ENCODE measurements around the gene IFIT1.
"Not testable (repeated sequence)": the region's sequence is repeated elsewhere in the genome, so short reads cannot be mapped to it uniquely, and the experiment has no call there.

Gene IFIT1

GRCh38 chr10:89347701-89348457 lies 44.5 kb upstream of the IFIT1 start:
- DNase-seq (ENCODE audit: extremely low read depth, low read depth), result no peak
- no peak for TF ChIP-seq CTCF (IDR thresholded peaks at IDR 0.05; ENCODE audit: low read depth, low read length)

- DNase-seq (ENCODE audit: extremely low read depth, low read depth), result no peak
- TF ChIP-seq CTCF (IDR thresholded peaks at IDR 0.05; ENCODE audit: low read depth, low read length), result no peak
Observed at GRCh38 chr10:89348481-89348880, 43.9 kb upstream of the IFIT1 start.

- no peak for DNase-seq (ENCODE audit: extremely low read depth, low read depth)
- no peak for TF ChIP-seq CTCF (IDR thresholded peaks at IDR 0.05; ENCODE audit: low read depth, low read length)
Observed at GRCh38 chr10:89348975-89349374, 43.4 kb upstream of the IFIT1 start.

GRCh38 chr10:89350631-89351315 lies 41.6 kb upstream of the IFIT1 start:
- DNase-seq (ENCODE audit: extremely low read depth, low read depth), result not testable (repeated sequence)

GRCh38 chr10:89351412-89351779 lies 41.0 kb upstream of the IFIT1 start:
- DNase-seq (ENCODE audit: extremely low read depth, low read depth), result no peak
- TF ChIP-seq CTCF (IDR thresholded peaks at IDR 0.05; ENCODE audit: low read depth, low read length), result no peak

- TF ChIP-seq CTCF (IDR thresholded peaks at IDR 0.05; ENCODE audit: low read depth, low read length), result no peak
- peak; percentile 87 for DNase-seq (ENCODE audit: extremely low read depth, low read depth)
Observed at GRCh38 chr10:89351780-89352597, 40.4 kb upstream of the IFIT1 start.

GRCh38 chr10:89352802-89353201 lies 39.6 kb upstream of the IFIT1 start:
- DNase-seq (ENCODE audit: extremely low read depth, low read depth), result no peak
- no peak for TF ChIP-seq CTCF (IDR thresholded peaks at IDR 0.05; ENCODE audit: low read depth, low read length)

Data from AG09319 (cell line).